Activated CD8-positive, alpha-beta T cell treated with anti-CD3 and anti-CD28 coated beads, Interleukin-2, amount 10 ng/mL, durations not matched to agents 7 days and 5 days (primary cell): ENCODE measurements around the gene TSPAN2. TPM values are rescaled to one million over a fixed set of nuclear protein-coding genes. Genes with fewer than 3 reads are reported as not detected.

ENCODE experiments used
- ATAC-seq: fragments of 150-1000 bp; cut with Tn5 transposase; one replicate; pipeline ENCODE4 v1.10.0; 2021; ENCODE audit warnings: moderate library complexity
- CTCF ChIA-PET: fragments of 350-600 bp; sonication (Branson Sonifier 250); formaldehyde crosslinking; loops from one replicate; lab custom pipeline; 2021; ENCODE audit warnings: antibody characterized with exemption; lab: Charles Lee
- POLR2A ChIA-PET: fragments of 350-600 bp; sonication (Branson Sonifier 250); formaldehyde crosslinking; loops from one replicate; lab custom pipeline; 2021; ENCODE audit warnings: antibody characterized with exemption; lab: Charles Lee
- DNase-seq: peaks from one replicate; pipeline ENCODE4 v3.0.0-alpha.2; 2020
- H3K27ac Mint-ChIP-seq: one replicate; pipeline ENCODE4 v1.8.0; 2021; ENCODE audit warnings: mild to moderate bottlenecking, mixed read lengths
- H3K27me3 Mint-ChIP-seq: one replicate; pipeline ENCODE4 v1.8.0; 2021; ENCODE audit warnings: low read depth, mixed read lengths
- H3K36me3 Mint-ChIP-seq: one replicate; pipeline ENCODE4 v1.8.0; 2021; ENCODE audit warnings: low read depth, mixed read lengths
- H3K4me1 Mint-ChIP-seq: one replicate; pipeline ENCODE4 v1.8.0; 2021; ENCODE audit warnings: low read depth, mixed read lengths
- H3K4me3 Mint-ChIP-seq: one replicate; pipeline ENCODE4 v1.8.0; 2021; ENCODE audit warnings: mild to moderate bottlenecking, mixed read lengths
- H3K9me3 Mint-ChIP-seq: one replicate; pipeline ENCODE4 v1.8.0; 2022; ENCODE audit warnings: mixed read lengths; ENCODE audit not compliant: insufficient read depth
- total RNA-seq, 2 experiments: library from RNA; stranded (reverse); gene quantifications; one replicate each; pipeline ENCODE4 v1.2.3, GENCODE V29; 2021

TSPAN2 gene
- total RNA-seq, 2 experiments from 2014 or later = 0.31 to 0.84 TPM

- Mint-ChIP-seq H3K36me3 (no peaks in the 10 kb centered on the region), H3K4me1 (peaks cover 16% of the 10 kb centered on the region), H3K4me3 (peak overlapping the region; percentile 61), H3K27me3 (peaks cover 15% of the 10 kb centered on the region), H3K27ac (no peak overlapping the region), H3K9me3 (no peaks in the 10 kb centered on the region)
- DNase-seq (no peak), ATAC-seq (no peak)
- POLR2A ChIA-PET = no interaction called here
- CTCF ChIA-PET = interaction anchor here (1.1 to 3.9 kb wide), 3 partner anchors 24 to 508 kb away, joined by 4 to 17 read pairs (median 7); no protein-coding TSS in a partner anchor
Observed at GRCh38 chr1:115088871-115089419, 358 bp downstream of the TSPAN2 start.

- Mint-ChIP-seq H3K4me3 (peak overlapping the region; percentile 61), H3K36me3 (no peaks in the 10 kb centered on the region), H3K9me3 (no peaks in the 10 kb centered on the region), H3K27ac (no peak overlapping the region), H3K4me1 (peaks cover 16% of the 10 kb centered on the region), H3K27me3 (peaks cover 18% of the 10 kb centered on the region)
- DNase-seq = no peak
- ATAC-seq = no peak
- POLR2A ChIA-PET = no interaction called here
- CTCF ChIA-PET = interaction anchor here (2.1 to 3.9 kb wide), 3 partner anchors 10 to 35 kb away, joined by 7 to 17 read pairs (median 9); no protein-coding TSS in a partner anchor
Observed at GRCh38 chr1:115088115-115088778, 1.1 kb downstream of the TSPAN2 start.

GRCh38 chr1:115086176-115086830, 3.0 kb downstream of the TSPAN2 start:
- ChIA-PET POLR2A (no interaction called here), CTCF (interaction anchor here (2.1 to 3.9 kb wide), 3 partner anchors 12 to 33 kb away, joined by 7 to 17 read pairs (median 9); no protein-coding TSS in a partner anchor)
- Mint-ChIP-seq H3K4me3 (no peak overlapping the region), H3K27me3 (peaks cover 20% of the 10 kb centered on the region), H3K36me3 (no peaks in the 10 kb centered on the region), H3K27ac (no peak overlapping the region), H3K4me1 (peaks cover 8% of the 10 kb centered on the region), H3K9me3 (no peaks in the 10 kb centered on the region)
- ATAC-seq (no peak), DNase-seq (no peak)

- H3K36me3 Mint-ChIP-seq = no peaks in the 10 kb centered on the region
- ChIA-PET CTCF (interaction anchor here (1.5 to 3.9 kb wide), 2 partner anchors 28 kb away, joined by 4 to 17 read pairs; no protein-coding TSS in a partner anchor), POLR2A (no interaction called here)
- peaks cover 5% of the 10 kb centered on the region for H3K4me1 Mint-ChIP-seq
- no peak overlapping the region for H3K27ac Mint-ChIP-seq
- peaks cover 16% of the 10 kb centered on the region for H3K27me3 Mint-ChIP-seq
- ATAC-seq (no peak), DNase-seq (no peak)
- no peaks in the 10 kb centered on the region for H3K9me3 Mint-ChIP-seq
- no peak overlapping the region for H3K4me3 Mint-ChIP-seq
Observed at GRCh38 chr1:115084902-115085511, 4.3 kb downstream of the TSPAN2 start.

- Mint-ChIP-seq H3K4me1 (no peaks in the 10 kb centered on the region), H3K4me3 (no peak overlapping the region), H3K27ac (no peak overlapping the region), H3K9me3 (no peaks in the 10 kb centered on the region), H3K36me3 (no peaks in the 10 kb centered on the region), H3K27me3 (peaks cover 8% of the 10 kb centered on the region)
- CTCF ChIA-PET = no interaction called here
- ATAC-seq = no peak
- POLR2A ChIA-PET = no interaction called here
- no peak for DNase-seq
Observed at GRCh38 chr1:115082949-115083348, 6.4 kb downstream of the TSPAN2 start.

- peaks cover 2% of the 10 kb centered on the region for H3K4me1 Mint-ChIP-seq
- peaks cover 16% of the 10 kb centered on the region for H3K27me3 Mint-ChIP-seq
- no peak overlapping the region for H3K4me3 Mint-ChIP-seq
- no peak overlapping the region for H3K27ac Mint-ChIP-seq
- ChIA-PET POLR2A (no interaction called here), CTCF (interaction anchor here (1.2 kb wide), 1 partner anchor 11 kb away, joined by 3 read pairs; no protein-coding TSS in a partner anchor)
- H3K36me3 Mint-ChIP-seq = no peaks in the 10 kb centered on the region
- ATAC-seq (no peak), DNase-seq (no peak)
- H3K9me3 Mint-ChIP-seq = no peaks in the 10 kb centered on the region
Observed at GRCh38 chr1:115078708-115079107, 10.6 kb downstream of the TSPAN2 start.

GRCh38 chr1:115077984-115078330, 11.3 kb downstream of the TSPAN2 start:
- Mint-ChIP-seq H3K27ac (no peak overlapping the region), H3K4me1 (peaks cover 2% of the 10 kb centered on the region), H3K36me3 (no peaks in the 10 kb centered on the region), H3K27me3 (peaks cover 11% of the 10 kb centered on the region), H3K9me3 (no peaks in the 10 kb centered on the region), H3K4me3 (no peak overlapping the region)
- ATAC-seq = no peak
- CTCF ChIA-PET = interaction anchor here (1.2 kb wide), 1 partner anchor 12 kb away, joined by 3 read pairs; no protein-coding TSS in a partner anchor
- no peak for DNase-seq
- POLR2A ChIA-PET = no interaction called here

GRCh38 chr1:115077286-115077983, 11.9 kb downstream of the TSPAN2 start:
- DNase-seq = no peak
- Mint-ChIP-seq H3K9me3 (no peaks in the 10 kb centered on the region), H3K4me3 (no peak overlapping the region), H3K36me3 (no peaks in the 10 kb centered on the region), H3K4me1 (peaks cover 2% of the 10 kb centered on the region), H3K27me3 (peaks cover 11% of the 10 kb centered on the region), H3K27ac (no peak overlapping the region)
- ChIA-PET CTCF (interaction anchor here (1.2 kb wide), 1 partner anchor 13 kb away, joined by 3 read pairs; no protein-coding TSS in a partner anchor), POLR2A (no interaction called here)
- ATAC-seq = no peak

GRCh38 chr1:115076384-115076915, 12.9 kb downstream of the TSPAN2 start:
- Mint-ChIP-seq H3K4me1 (peaks cover 2% of the 10 kb centered on the region), H3K4me3 (no peak overlapping the region), H3K36me3 (no peaks in the 10 kb centered on the region), H3K27ac (no peak overlapping the region), H3K9me3 (no peaks in the 10 kb centered on the region), H3K27me3 (peaks cover 11% of the 10 kb centered on the region)
- DNase-seq (no peak), ATAC-seq (no peak)
- ChIA-PET CTCF (no interaction called here), POLR2A (no interaction called here)

- no peaks in the 10 kb centered on the region for H3K9me3 Mint-ChIP-seq
- POLR2A ChIA-PET = no interaction called here
- H3K36me3 Mint-ChIP-seq = no peaks in the 10 kb centered on the region
- CTCF ChIA-PET = no interaction called here
- peaks cover 11% of the 10 kb centered on the region for H3K27me3 Mint-ChIP-seq
- no peak overlapping the region for H3K4me3 Mint-ChIP-seq
- H3K27ac Mint-ChIP-seq = no peak overlapping the region
- peaks cover 2% of the 10 kb centered on the region for H3K4me1 Mint-ChIP-seq
- ATAC-seq (no peak), DNase-seq (no peak)
Observed at GRCh38 chr1:115074839-115075534, 14.3 kb downstream of the TSPAN2 start.
